ENCODE data around the gene AMIGO2.

The AMIGO2 gene

DNA sequence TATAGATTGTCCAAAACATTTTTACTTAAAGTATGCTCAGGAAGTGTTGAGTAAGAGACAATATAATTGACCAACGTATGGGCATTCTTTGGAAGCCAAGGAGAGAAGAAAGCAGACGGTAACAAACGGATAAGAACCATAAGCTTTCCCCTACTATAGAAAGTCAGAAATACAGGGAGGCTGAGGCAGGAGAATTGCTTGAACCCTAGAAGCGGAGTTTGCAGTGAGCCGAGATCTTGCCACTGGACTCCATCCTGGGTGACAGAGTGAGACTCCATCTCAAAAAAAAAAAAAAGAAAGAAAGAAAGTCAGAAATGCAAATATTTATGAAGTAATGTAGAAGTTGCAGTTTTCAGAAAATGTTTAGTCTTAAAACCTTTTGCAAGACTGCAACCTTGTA, 51.6 kb downstream of the AMIGO2 start:
- Histone ChIP-seq H2AFZ (ENCODE audit: low read depth, low read length, severe bottlenecking) (no peak overlapping the region), H3K9me2 (replicated peaks; ENCODE audit: insufficient read depth, low read length) (no peaks in the 10 kb centered on the region), H3K36me3 (ENCODE audit: low read length) (no peaks in the 10 kb centered on the region), H4K20me1 (ENCODE audit: low read depth, low read length) (no peaks in the 10 kb centered on the region), H3K27me3 (ENCODE audit: low read length) (no peaks in the 10 kb centered on the region), H3F3A (ENCODE audit: insufficient read depth) (no peaks in the 10 kb centered on the region), H3K9me3 (ENCODE audit: insufficient read depth, low read length) (no peaks in the 10 kb centered on the region), H3K27ac (ENCODE audit: low read depth, low read length) (no peak overlapping the region), H3K4me2 (ENCODE audit: low read depth, low read length, poor library complexity, severe bottlenecking) (no peak overlapping the region), H3K79me2 (ENCODE audit: insufficient read depth, low read length) (no peaks in the 10 kb centered on the region), H3K4me3 (ENCODE audit: insufficient read depth, low read length, poor library complexity, severe bottlenecking) (no peak overlapping the region), H3K9ac (ENCODE audit: low read length) (no peak overlapping the region)
- TF ChIP-seq, protein P1, sequence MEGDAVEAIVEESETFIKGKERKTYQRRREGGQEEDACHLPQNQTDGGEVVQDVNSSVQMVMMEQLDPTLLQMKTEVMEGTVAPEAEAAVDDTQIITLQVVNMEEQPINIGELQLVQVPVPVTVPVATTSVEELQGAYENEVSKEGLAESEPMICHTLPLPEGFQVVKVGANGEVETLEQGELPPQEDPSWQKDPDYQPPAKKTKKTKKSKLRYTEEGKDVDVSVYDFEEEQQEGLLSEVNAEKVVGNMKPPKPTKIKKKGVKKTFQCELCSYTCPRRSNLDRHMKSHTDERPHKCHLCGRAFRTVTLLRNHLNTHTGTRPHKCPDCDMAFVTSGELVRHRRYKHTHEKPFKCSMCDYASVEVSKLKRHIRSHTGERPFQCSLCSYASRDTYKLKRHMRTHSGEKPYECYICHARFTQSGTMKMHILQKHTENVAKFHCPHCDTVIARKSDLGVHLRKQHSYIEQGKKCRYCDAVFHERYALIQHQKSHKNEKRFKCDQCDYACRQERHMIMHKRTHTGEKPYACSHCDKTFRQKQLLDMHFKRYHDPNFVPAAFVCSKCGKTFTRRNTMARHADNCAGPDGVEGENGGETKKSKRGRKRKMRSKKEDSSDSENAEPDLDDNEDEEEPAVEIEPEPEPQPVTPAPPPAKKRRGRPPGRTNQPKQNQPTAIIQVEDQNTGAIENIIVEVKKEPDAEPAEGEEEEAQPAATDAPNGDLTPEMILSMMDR (IDR thresholded peaks at IDR 0.05; ENCODE audit: insufficient read depth, low read length, poor library complexity, severe bottlenecking): no peak
- TF ChIP-seq EZH2phosphoT487 (conservative IDR thresholded peaks at IDR 0.05; ENCODE audit: low read length): no peak
